HG03064 (cell line): ENCODE results near the gene SMPDL3A.

ENCODE experiments used
- ATAC-seq: cut with Tn5 transposase; IDR thresholded peaks from one replicate; pipeline ENCODE4 v1.9.1; 2021; ENCODE audit warnings: low read depth; ENCODE audit not compliant: unreplicated experiment

SMPDL3A gene

GRCh38 chr6:122775975-122776374 lies 13.1 kb upstream of the SMPDL3A start:
- ATAC-seq: no peak

- ATAC-seq: no peak
Measured at GRCh38 chr6:122778302-122778701, 10.8 kb upstream of the SMPDL3A start.

GRCh38 chr6:122778985-122779661 lies 9.9 kb upstream of the SMPDL3A start:
- no peak for ATAC-seq

GRCh38 chr6:122779667-122780066 lies 9.4 kb upstream of the SMPDL3A start, which contains the start of gene FABP7:
FABP7 (plus strand) TSS chr6:122779716; CDS start chr6:122779795, 79 bp downstream.
- ATAC-seq: no peak

GRCh38 chr6:122780114-122780513 lies 8.9 kb upstream of the SMPDL3A start:
- no peak for ATAC-seq

GRCh38 chr6:122781716-122782115 lies 7.3 kb upstream of the SMPDL3A start:
- ATAC-seq: no peak

GRCh38 chr6:122783401-122783800 lies 5.7 kb upstream of the SMPDL3A start:
- ATAC-seq: no peak

GRCh38 chr6:122785891-122786290 lies 3.2 kb upstream of the SMPDL3A start:
- ATAC-seq: no peak

- no peak for ATAC-seq
Measured at GRCh38 chr6:122787721-122788120, 1.3 kb upstream of the SMPDL3A start.

GRCh38 chr6:122788208-122788607 lies 850 bp upstream of the SMPDL3A start:
- no peak for ATAC-seq

GRCh38 chr6:122788663-122789181 lies 336 bp upstream of the SMPDL3A start:
- no peak for ATAC-seq

GRCh38 chr6:122790028-122790422 lies 967 bp downstream of the SMPDL3A start:
- ATAC-seq: no peak

GRCh38 chr6:122790423-122791309 lies 1.6 kb downstream of the SMPDL3A start:
- no peak for ATAC-seq

GRCh38 chr6:122791310-122791679 lies 2.2 kb downstream of the SMPDL3A start:
- no peak for ATAC-seq

GRCh38 chr6:122792766-122793165 lies 3.7 kb downstream of the SMPDL3A start:
- ATAC-seq: no peak

GRCh38 chr6:122797537-122797936 lies 8.5 kb downstream of the SMPDL3A start:
- no peak for ATAC-seq

- no peak for ATAC-seq
Measured at GRCh38 chr6:122798099-122798641, 9.1 kb downstream of the SMPDL3A start.

GRCh38 chr6:122799140-122799745 lies 10.2 kb downstream of the SMPDL3A start:
- ATAC-seq: no peak

GRCh38 chr6:122799916-122800686 lies 11.0 kb downstream of the SMPDL3A start:
- ATAC-seq: no peak

GRCh38 chr6:122800906-122801305 lies 11.8 kb downstream of the SMPDL3A start:
- no peak for ATAC-seq
